NCI-H446 treated with DMSO at 0.1 percent for 48 hours (cell line): ENCODE results near the gene EHD2.
A peak's percentile ranks its signal among the peaks of the same experiment; 100 is the strongest.
"Not testable (repeated sequence)": the region's sequence is repeated elsewhere in the genome, so short reads cannot be mapped to it uniquely, and the experiment has no call there.

Experiments
- DNase-seq: peaks from one replicate; lab custom pipeline; 2025; lab: John Stamatoyannopoulos, UW

EHD2 gene

GRCh38 chr19:47713046-47714021, at the start of gene EHD2:
Gene EHD2, plus strand, starts transcription at chr19:47713422. Its CDS starts 3,191 bp downstream, at chr19:47716613.
- peak; percentile 46 for DNase-seq

- DNase-seq, result no peak
Measured at GRCh38 chr19:47663435-47663910, 49.7 kb upstream of the EHD2 start.

- no peak for DNase-seq
Measured at GRCh38 chr19:47663911-47664771, 49.1 kb upstream of the EHD2 start.

- not testable (repeated sequence) for DNase-seq
Measured at GRCh38 chr19:47668556-47668955, 44.7 kb upstream of the EHD2 start.

GRCh38 chr19:47670736-47671135, 42.5 kb upstream of the EHD2 start:
- DNase-seq, result no peak

GRCh38 chr19:47671499-47671898, 41.7 kb upstream of the EHD2 start:
- DNase-seq, result no peak

GRCh38 chr19:47673426-47673825, 39.8 kb upstream of the EHD2 start:
- DNase-seq, result no peak

- no peak for DNase-seq
Measured at GRCh38 chr19:47674548-47674947, 38.7 kb upstream of the EHD2 start.

- DNase-seq, result no peak
Measured at GRCh38 chr19:47675271-47675670, 38.0 kb upstream of the EHD2 start.

GRCh38 chr19:47675859-47676258, 37.4 kb upstream of the EHD2 start:
- no peak for DNase-seq

GRCh38 chr19:47676811-47677210, 36.4 kb upstream of the EHD2 start:
- DNase-seq, result no peak

GRCh38 chr19:47679251-47679900, 33.8 kb upstream of the EHD2 start:
- no peak for DNase-seq

GRCh38 chr19:47679922-47680857, 33.0 kb upstream of the EHD2 start:
- no peak for DNase-seq

- DNase-seq, result no peak
Measured at GRCh38 chr19:47680858-47681332, 32.3 kb upstream of the EHD2 start.

GRCh38 chr19:47681388-47681787, 31.8 kb upstream of the EHD2 start:
- no peak for DNase-seq

GRCh38 chr19:47681936-47682335, 31.3 kb upstream of the EHD2 start:
- no peak for DNase-seq

- no peak for DNase-seq
Measured at GRCh38 chr19:47682939-47683338, 30.3 kb upstream of the EHD2 start.

GRCh38 chr19:47686679-47687450, 26.4 kb upstream of the EHD2 start:
- DNase-seq, result no peak

GRCh38 chr19:47687906-47688305, 25.3 kb upstream of the EHD2 start:
- DNase-seq, result no peak

GRCh38 chr19:47691090-47691489, 22.1 kb upstream of the EHD2 start:
- DNase-seq, result no peak
